ENCODE data around the gene SF3B6.
A peak's percentile ranks its signal among the peaks of the same experiment; 100 is the strongest.
"Not testable (repeated sequence)": the region's sequence is repeated elsewhere in the genome, so short reads cannot be mapped to it uniquely, and the experiment has no call there.

Gene SF3B6

DNA sequence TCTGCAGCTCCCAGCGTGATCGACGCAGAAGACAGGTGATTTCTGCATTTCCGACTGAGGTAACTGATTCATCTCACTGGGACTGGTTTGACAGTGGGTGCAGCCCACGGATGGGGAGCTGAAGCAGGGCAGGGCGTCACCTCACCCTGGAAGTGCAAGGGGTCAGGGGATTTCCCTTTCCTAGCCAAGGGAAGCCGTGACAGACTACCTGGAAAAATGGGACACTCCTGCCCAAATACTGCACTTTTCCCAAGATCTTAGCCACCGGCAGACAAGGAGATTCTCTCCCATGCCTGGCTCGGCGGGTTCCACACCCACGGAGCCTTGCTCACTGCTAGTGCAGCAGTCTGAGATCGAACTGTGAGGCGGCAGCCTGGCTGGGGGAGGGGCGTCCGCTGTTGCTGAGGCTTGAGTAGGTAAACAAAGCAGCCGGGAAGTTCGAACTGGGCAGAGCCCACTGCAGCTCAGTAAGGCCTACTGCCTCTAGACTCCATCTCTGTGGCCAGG is 19.1 kb upstream of the SF3B6 start:
- not testable (repeated sequence) for H3K4me3 ChIP-seq (ENCODE audit: low read depth, low read length)

DNA sequence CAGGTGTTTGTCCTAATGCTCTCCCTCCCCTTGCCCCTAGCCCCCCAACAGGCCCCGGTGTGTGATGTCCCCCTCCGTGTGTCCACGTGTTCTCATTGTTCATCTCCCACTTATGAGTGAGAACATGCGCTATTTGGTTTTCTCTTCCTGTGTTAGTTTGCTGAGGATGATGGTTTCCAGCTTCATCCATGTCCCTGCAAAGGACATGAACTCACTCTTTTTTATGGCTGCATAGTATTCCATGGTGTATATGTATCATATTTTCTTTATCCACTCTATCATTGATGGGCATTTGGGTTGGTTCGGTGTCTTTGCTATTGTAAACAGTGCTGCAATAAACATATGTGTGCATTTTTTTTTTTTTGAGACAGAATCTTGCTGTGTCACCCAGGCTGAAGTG is 17.1 kb upstream of the SF3B6 start:
- not testable (repeated sequence) for H3K4me3 ChIP-seq (ENCODE audit: low read depth, low read length)

DNA sequence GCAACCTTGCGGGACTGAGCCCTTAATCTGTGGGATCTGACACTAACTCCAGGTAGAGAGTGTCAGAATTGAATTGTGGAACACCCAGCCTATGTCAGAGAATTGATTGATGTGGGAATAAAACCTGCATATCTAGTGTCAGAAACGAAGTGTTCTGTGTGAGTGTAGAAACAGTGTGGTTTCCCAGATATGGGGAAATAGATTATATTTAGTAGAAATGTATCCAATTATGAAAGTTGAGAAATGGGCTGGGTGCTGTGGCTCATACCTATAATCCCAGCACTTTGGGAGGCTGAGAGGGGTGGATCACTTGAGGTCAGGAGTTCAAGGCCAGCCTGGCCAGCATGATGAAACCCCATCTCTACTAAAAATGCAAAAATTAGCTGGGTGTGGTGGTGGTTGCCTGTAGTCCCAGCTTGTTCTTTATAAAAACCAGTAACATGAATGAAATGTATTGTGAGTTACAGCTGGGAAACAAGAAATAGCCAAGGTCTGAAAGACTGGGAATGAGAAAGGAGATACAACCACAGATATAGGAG is 12.8 kb upstream of the SF3B6 start:
- H3K4me3 ChIP-seq (ENCODE audit: low read depth, low read length): no peak overlapping the region

DNA sequence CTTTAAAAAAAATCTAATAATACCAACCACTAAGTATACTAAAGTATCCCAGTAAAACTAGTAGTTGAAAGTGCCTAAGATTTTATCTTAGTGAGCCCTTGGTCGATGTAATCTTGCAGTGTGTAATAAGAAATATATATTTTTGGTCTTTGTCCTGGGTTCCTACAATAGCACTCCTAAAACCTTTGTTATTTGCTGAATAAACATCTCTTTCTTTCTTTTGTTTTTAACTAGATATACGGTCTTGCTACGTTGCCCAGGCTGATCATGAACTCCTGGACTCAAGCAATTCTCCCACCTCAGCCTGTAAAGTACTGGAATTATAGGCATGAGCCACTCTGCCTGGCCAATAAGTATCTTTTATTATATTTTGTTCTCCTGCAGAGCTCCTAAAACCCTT is 10.9 kb upstream of the SF3B6 start:
- no peak overlapping the region for H3K4me3 ChIP-seq (ENCODE audit: low read depth, low read length)

DNA sequence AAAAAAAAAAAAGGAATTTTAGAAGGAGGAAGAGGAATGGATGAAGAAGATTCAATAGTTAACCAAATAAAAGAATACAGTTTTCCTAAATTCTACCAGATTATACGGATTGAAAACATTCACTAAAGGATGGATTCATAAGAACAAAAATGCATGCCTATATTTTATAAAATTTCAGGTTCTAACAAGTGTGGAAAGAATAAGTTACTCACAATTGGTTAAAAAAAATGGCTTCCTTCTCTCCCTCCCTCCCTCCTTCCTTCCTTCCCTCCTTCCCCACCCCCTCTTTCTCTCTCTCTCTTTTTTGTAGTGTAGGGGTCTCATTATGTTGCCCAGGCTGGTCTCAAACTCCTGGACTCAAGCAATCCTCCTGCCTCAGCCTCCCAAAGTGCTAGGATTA is 10.1 kb upstream of the SF3B6 start:
- H3K4me3 ChIP-seq (ENCODE audit: low read depth, low read length): no peak overlapping the region

DNA sequence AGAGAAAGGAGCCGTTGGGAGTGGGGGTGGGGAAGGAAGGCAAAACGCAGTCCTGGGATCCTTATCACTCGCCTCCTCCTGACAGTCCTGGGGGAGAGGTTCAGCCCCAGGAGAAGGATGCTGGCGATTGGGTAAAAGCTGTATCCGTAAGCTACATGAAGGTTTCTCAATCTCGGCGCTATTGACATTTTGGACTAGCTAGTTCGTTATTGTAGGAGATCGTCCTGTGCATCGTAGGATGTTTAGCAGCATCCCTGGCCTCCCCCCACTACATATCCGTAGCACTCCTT is 9.0 kb upstream of the SF3B6 start:
- H3K4me3 ChIP-seq (ENCODE audit: low read depth, low read length): peak overlapping the region; percentile 73

DNA sequence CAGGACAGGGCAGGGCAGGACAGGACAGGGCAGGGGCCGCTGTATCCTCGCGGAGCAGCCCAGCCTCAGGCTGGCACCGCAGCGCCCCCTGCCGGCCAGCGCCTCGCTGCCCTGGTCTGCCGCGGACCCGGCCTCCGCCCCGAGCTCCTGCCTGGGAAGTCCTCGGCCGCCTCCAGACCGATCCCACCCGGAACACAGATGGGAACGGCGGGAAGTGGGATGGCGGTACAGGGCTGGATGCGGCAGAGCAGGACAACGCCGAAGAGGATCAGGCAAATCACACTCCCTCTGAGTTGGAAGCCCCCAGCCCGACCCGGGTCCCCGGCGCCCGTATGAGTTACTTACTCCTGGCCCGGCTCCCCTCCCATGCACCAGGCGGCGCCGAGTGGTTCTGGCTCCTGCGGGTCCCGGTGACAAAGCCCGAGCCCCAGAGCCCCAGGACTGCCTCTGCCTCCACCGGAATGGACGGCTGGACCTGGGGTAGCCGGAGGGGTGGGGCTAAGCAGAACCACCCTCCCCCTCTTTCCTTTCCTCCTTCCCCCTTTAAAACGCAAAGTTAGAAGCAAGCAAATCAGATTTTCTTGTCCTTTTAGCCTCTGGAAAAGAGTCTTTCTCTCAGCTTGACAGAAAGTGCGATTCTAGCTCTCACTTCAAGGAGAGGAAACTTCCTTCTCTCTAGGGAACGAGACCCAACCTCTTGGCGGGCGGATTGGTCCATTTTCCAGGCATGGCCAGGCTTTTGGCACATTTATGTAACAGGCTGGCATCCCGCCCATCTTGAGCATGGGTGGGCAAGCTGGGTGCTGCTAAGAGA is 8.5 kb upstream of the SF3B6 start, which contains the start of gene TP53I3:
Gene TP53I3, minus strand, starts transcription at position 449 of the 814 bp plus-strand sequence. CDS start 508 bp downstream, outside the sequence.
- peak within 1 kb of the TSS; percentile 73 for H3K4me3 ChIP-seq (ENCODE audit: low read depth, low read length)

DNA sequence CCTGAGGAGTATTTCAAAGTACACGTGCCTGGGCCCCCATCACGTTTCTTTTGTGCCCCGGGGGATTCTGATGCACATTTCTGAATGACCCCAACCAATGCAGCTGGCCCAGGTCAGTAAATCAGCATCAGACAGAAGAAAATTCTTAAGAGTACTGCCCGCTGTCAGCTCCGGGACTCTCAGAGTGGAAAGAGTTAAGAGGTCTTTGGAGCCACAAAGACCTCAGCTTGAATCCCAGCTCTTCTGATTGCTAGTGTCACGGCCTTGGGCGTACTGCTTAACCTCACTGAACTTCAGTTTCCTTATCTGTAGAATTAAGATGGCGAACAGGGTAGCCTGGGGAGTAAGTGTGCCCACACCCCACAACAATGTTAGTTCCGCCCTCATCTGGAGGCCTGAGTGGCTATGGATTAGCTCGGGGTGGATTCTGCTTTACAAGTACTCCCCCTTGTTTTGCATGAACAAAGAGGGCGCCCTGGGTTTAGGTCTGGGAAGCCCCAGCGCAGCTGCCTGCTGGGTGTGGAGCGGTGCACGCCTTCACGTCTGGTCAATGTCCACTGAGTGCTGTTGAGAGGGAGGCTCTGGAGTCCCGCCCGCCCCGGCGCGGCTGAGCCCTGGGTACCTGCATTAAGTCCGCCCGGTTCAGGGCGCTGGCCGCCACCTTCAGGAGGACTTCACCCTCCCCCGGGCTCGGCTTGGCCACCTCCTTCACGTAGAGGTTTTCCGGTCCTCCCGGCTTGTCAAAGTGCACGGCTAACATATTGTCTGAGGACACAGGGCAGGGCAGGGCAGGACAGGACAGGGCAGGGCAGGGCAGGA is 7.7 kb upstream of the SF3B6 start:
- H3K4me3 ChIP-seq (ENCODE audit: low read depth, low read length): peak overlapping the region; percentile 73

DNA sequence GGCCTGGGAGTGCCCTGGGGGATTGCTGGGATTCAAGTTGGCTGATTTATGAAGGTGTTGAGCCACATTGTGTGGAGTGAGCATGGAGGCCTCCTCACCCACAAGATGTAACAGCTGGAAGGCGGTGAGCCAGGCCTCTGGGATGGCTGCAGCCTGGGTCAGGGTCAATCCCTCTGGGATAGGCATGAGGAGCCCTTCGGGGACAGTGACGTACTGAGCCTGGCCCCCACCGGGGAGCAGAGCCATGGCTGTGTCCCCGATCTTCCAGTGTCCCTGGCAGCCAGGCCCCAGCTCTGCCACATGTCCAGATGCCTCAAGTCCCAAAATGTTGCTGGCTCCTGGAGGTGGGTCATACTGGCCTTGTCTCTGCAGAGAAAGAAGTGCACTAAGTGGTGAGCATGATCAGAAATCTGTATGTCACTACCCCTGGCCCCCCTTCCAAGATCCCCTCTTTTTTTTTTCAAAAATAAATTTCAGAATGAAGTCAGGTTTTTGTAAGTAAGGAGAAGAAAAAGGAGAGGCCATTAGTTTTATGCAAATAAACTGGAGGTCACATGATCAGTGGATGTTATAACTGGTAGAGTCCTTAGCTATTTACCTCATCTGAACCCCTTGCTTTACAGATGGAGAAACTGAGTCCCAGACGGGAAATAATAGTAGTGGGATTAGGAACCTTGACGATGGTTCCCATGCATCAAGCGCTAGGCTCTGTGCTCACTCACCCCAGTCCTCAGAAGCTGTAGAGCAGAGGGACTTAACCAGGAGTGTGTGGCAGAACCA is 6.9 kb upstream of the SF3B6 start:
- H3K4me3 ChIP-seq (ENCODE audit: low read depth, low read length): peak overlapping the region; percentile 73

DNA sequence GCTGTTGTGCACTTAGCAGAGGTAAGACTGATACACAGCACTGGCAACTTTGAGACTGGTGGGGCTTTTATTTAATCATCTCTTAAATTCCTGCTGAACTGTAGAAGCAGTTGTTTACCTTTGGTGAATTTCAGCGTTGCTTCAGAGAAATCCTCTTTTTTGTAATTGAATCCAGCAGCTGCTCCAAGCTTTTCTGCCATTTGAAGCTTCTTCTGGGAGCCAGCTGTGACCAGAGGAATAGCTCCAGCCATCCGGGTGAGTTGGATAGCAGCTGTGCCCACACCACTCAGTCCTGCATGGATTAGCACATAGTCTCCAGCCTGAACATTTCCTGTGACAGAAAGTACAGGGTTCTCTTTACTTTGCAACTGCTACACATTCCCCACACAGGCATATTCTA is 4.6 kb upstream of the SF3B6 start:
- no peak overlapping the region for H3K4me3 ChIP-seq (ENCODE audit: low read depth, low read length)

DNA sequence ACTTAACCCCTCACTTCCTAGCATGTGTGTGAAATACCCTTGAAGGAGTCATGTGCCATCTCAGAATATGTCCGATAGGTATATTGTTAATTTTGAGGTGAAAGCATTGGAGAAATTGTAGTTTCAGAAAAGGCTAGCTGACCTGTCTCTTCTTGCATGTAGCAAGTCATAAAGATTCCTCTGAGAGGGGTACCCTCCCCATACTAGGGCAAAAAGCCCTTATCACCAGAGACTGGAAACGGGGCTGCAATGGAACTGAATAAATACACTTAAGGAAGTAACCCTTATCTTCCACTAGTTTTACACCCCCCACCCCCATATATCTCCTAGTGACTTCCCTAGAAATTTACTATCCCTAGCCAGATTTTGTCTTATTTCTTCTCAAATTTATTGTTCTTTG is 1.8 kb upstream of the SF3B6 start:
- peak overlapping the region; percentile 36 for H3K4me3 ChIP-seq (ENCODE audit: low read depth, low read length)

DNA sequence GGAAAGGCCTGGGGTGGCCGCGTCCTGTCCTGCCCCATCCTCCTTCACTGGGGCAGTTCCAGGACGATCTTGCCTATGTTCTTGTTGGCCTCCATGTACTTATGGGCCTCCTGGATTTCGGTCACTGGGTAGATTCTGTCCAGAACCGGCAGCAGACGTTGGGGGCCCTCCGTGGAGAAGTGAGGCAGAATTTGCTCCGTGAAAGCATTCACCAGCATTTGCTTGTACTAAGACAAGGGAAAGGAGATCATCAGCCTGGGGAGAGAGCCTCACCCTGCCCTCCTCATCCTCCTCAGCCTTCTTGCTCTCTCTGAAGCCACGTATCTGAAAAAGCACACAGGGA is 1.4 kb upstream of the SF3B6 start:
- H3K4me3 ChIP-seq (ENCODE audit: low read depth, low read length): peak overlapping the region; percentile 36

DNA sequence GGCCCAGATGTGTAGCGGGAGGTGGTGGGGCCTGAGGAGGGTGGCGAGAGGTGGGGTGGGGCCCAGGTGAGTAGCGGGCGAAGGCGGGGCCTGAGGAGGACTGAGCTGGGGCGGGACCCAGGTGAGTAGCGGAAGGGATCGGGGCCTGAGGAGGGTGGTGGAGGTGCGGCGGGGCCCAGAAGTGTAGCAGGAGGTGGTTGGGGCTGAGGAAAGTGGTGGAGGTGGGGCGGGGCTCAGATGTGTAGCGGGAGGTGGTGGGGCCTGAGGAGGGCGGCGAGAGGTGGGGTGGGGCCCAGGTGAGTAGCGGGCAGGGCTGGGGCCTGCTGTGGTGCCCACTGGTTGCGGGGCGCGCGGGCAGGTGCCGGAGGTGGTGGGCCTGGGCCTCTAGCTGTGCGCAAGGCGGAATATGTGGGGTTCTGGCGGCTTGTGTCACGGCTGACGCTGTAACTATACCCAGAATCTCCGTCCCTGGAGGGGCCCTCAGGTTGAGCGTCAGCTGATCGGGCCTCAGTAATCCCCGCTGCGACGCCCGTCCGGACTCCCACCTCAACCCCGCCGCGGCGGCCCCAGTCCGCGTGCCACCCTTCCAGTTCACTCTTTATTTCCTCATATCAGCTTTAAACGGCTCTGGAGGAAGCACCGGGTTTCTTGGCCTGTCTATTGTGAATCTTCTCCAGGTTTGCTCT is 866 bp upstream of the SF3B6 start:
- peak overlapping the region; percentile 36 for H3K4me3 ChIP-seq (ENCODE audit: low read depth, low read length)

DNA sequence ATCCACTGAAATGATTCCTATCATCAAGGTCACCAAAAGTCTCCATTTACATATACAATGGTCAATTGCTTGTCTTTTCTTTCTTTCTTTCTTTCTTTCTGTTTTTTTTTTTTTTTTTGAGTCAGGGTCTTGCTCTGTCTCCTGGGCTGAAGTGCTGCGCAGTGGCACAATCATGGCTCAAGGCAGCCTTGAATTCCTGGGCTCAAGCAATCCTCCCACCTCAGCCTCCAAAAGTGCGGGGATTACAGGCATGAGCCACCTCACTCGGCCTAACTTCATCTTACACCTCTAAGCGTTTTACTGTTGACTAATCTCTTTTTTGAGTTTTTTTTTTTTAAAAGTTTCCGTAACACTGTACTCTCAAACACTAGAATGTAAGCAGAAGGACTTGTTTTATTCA is 867 bp downstream of the SF3B6 start:
- H3K4me3 ChIP-seq (ENCODE audit: low read depth, low read length): peak overlapping the region; percentile 98

DNA sequence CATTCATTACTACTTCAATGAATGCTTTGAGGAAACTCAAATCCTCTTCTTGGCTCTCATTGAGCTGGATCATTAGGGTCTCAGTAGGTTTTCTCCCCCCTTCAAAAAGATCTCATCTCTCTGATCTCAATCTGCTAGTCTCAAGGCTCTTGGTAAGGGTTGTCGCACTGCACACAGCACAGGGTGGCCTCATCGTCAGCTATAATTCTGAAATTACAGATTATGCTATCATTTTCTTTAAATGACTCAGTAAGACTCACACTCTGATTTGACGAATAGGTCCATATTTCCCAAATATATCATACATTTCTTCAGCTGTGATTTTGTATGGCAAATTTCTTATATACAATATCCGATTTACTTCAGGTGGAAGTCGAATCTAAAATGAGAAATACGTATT is 2.3 kb downstream of the SF3B6 start:
- H3K4me3 ChIP-seq (ENCODE audit: low read depth, low read length): no peak overlapping the region

DNA sequence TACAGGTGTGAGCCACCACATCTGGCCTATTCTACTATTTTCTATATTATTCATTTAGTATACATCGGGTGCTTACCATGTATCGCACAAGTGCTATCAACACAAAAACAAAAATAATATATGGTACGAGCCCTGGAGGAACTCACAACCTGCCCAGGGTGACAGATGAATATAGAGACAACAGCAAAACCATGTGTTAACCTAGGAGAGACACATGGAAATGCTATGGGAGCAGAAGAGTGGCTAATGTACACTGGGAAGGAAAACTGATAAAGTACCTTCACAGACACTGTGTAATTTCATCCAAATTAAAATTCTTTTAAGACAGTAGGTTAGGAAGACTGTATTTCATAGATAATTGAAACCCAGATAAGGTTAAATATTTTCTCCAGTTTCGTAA is 3.9 kb downstream of the SF3B6 start:
- no peak overlapping the region for H3K4me3 ChIP-seq (ENCODE audit: low read depth, low read length)

DNA sequence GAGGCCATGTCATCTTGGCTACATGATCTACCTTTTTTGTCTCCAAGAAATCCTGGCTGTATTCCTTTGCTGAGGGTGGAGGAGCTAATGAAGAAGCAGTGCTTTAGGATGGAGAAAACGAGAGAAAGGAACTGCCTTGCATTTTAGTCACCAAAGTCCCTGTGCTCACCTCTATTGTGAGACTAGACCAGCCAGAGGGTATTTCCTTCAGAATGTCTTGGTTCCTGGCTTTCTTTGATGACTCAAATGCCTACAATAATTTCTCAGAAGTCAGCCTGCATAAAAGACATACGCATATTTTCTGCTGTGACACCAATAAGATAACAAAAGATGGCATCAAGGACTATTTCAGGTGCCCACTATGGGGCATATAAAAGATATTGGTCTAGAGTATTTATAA is 10.8 kb downstream of the SF3B6 start:
- H3K4me3 ChIP-seq (ENCODE audit: low read depth, low read length): no peak overlapping the region

DNA sequence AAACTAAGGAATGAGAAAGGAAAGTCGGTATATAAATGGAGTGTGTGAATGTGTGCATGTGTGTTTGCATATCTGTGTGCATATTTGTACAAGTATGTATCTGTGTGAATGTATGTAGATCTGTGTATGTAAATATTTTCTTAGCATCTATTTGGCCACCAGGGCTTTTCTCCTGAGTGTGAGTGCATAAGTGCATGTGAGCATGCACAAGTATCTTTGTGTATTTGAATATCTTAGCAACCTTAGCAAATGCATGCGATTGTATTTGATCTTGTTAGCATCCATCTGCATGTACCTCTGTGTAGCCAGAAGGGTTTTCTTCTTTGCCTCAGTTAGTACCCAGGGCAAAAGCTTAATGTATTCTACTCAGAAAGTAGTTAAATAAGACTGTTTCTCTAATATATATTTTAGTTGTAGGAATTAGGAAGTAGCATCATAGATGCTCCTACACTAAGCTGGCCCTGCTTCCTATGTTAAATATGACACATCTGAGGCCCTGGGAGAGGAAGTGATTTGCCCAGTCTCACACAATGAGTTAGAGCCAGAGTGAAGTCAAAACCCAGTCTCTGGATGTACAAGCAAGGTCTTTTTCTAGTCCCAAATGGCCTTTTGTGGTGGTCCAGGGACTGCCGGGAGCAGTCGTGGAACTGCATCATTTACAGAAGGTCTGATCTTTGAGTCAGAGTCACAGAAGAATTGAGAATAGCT is 17.4 kb downstream of the SF3B6 start:
- no peak overlapping the region for H3K4me3 ChIP-seq (ENCODE audit: low read depth, low read length)

DNA sequence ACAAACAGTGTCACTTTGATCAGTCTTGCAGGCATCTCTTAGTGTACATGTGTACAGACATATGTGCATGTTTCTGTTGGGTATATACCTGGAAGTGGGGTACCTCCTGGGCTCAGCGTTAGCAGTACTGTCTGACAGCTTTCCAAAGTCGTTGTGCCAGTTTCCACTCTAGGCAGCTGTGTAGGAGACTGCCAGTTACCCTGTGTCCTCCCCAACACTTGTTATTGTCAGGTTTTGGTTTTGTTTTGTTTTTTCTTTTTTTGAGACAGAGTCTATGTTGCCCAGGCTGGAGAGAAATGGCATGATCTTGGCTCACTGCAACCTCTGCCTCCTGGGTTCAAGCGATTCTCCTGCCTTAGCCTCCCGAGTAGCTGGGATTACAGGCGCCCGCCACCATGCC is 20.4 kb downstream of the SF3B6 start:
- H3K4me3 ChIP-seq (ENCODE audit: low read depth, low read length): no peak overlapping the region

DNA sequence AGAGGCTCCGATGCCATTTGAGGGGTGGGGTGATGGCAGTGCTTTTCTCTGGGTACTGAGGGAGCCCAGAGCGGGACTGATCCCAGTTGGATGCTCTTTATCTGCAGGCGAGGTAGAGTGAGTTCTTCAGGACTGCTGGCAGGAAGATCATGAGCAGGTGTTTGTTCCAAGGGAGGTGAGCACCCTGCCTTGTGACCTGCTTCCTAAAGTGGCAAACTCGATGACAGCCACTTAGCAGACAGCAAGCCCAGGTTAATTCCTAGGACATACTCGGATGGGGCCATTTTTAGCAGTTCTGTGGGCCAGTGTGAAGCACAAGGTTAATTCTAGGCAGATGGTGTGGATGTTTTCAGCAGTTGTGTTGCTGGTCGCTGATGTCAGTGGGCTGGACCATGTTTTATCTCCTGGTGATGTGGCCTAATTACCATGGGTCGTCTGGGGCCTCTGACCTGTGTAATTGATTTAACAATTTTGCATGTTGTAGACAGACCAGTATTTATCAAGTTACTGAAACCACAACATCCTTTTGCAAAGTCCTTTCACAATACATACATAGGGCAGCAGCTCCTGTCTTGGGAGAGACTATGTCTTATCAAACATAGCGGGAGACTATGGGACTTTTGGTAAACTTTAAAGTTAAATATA is 21.6 kb downstream of the SF3B6 start:
- H3K4me3 ChIP-seq (ENCODE audit: low read depth, low read length): no peak overlapping the region

All from iPS-11a (cell line).